A549 (cell line): ENCODE data around the gene PPP2R2C. TPM values are rescaled to one million over a fixed set of nuclear protein-coding genes. Genes with fewer than 3 reads are reported as not detected.

ENCODE experiments used
- ATAC-seq, 2 experiments: fragments of 200-7000 bp in 1 of 2; fragments of >200 bp in 1 of 2; cut with Nextera tagmentation in 1 of 2; cut with Tn5 transposase in 1 of 2; 3 replicates each; pipeline versions ENCODE4 v1.8.0 to v1.9.1; 2018 to 2020; ENCODE audit warnings: mild to moderate bottlenecking in 1 of 2, moderate library complexity in 1 of 2
- CTCF ChIA-PET: fragments of 300-600 bp; sonication (Branson Sonifier 250); formaldehyde crosslinking; extraction: SDS; loops from one replicate; lab custom pipeline; 2021; ENCODE audit warnings: antibody characterized with exemption, inconsistent platforms; lab: Yijun Ruan, JAX
- POLR2A ChIA-PET: fragments of 350-600 bp; formaldehyde crosslinking; extraction: SDS; loops from one replicate; lab custom pipeline; 2021; ENCODE audit warnings: antibody characterized with exemption, inconsistent platforms; lab: Yijun Ruan, JAX
- DNase-seq, 2 experiments: peaks; one replicate each; pipeline versions ENCODE4 v3.0.0 to v3.0.0-alpha.2; 2011 to 2016; ENCODE audit warnings: low read depth in 1 of 2, low spot score in 1 of 2
- FAIRE-seq: peaks from 2 replicates; lab custom pipeline; 2011; peaks lifted over from hg19 to GRCh38; lab: Jason Lieb, UNC
- H3K27ac ChIP-seq, 2 experiments: fragments of >200 bp; sonication (Bioruptor Twin); formaldehyde crosslinking; 3 replicates each; pipeline ENCODE4 v1.5.1; 2016 to 2017
- H3K4me1 ChIP-seq: fragments of >200 bp; sonication (Bioruptor Twin); formaldehyde crosslinking; 3 replicates; pipeline ENCODE4 v1.6.1; 2016
- H3K4me2 ChIP-seq: fragments of >200 bp; sonication (Bioruptor Twin); formaldehyde crosslinking; 3 replicates; pipeline ENCODE4 v1.6.1; 2016
- H3K4me3 ChIP-seq: fragments of >200 bp; sonication (Bioruptor Twin); formaldehyde crosslinking; 3 replicates; pipeline ENCODE4 v1.5.1; 2016
- H3K9me3 ChIP-seq: fragments of >200 bp; sonication (Bioruptor Twin); formaldehyde crosslinking; 3 replicates; pipeline ENCODE4 v1.6.1; 2016
- BHLHE40 ChIP-seq: IDR thresholded peaks from 2 replicates; pipeline ENCODE4 v1.6.1; 2012; ENCODE audit warnings: low read depth, low read length, inconsistent platforms
- CTCF ChIP-seq: fragments of >200 bp; sonication (Bioruptor Twin); formaldehyde crosslinking; IDR thresholded peaks from 3 replicates; pipeline ENCODE4 v1.5.1; 2016
- EP300 ChIP-seq, 2 experiments: fragments of >200 bp; sonication (Bioruptor Twin); formaldehyde crosslinking; IDR thresholded peaks; 2 replicates in 1 of 2; 3 replicates in 1 of 2; pipeline ENCODE4 v1.6.1; 2016 to 2017
- ESRRA ChIP-seq: fragments of 150-350 bp; IDR thresholded peaks from 2 replicates; pipeline ENCODE4 v1.6.1; 2014; ENCODE audit warnings: mild to moderate bottlenecking, low read length, borderline replicate concordance
- FOXS1 ChIP-seq: fragments of 250-450 bp; sonication (Bioruptor Pico); IDR thresholded peaks from 2 replicates; pipeline ENCODE4 v1.5.0; 2020; ENCODE audit warnings: mild to moderate bottlenecking, moderate library complexity
- HDAC2 ChIP-seq: fragments of 200-600 bp; sonication (generic); IDR thresholded peaks from 2 replicates; pipeline ENCODE4 v1.6.1; 2016
- HEYL ChIP-seq: fragments of 250-450 bp; sonication (Bioruptor Pico); IDR thresholded peaks from 2 replicates; pipeline ENCODE4 v1.8.0; 2021; ENCODE audit warnings: mild to moderate bottlenecking, moderate library complexity
- HMGXB4 ChIP-seq: fragments of 250-450 bp; sonication (Bioruptor Pico); IDR thresholded peaks from 2 replicates; pipeline ENCODE4 v1.5.0; 2021; ENCODE audit warnings: mild to moderate bottlenecking, moderate library complexity, borderline replicate concordance
- HOXB5 ChIP-seq: fragments of 250-450 bp; sonication (Bioruptor Pico); IDR thresholded peaks from 2 replicates; pipeline ENCODE4 v1.5.0; 2020; ENCODE audit warnings: mild to moderate bottlenecking, moderate library complexity
- MYC ChIP-seq: IDR thresholded peaks from 2 replicates; pipeline ENCODE4 v1.6.1; 2012; ENCODE audit warnings: mild to moderate bottlenecking, inconsistent platforms, low read length, improper control_type of control experiment, borderline replicate concordance
- NFE2L2 ChIP-seq: fragments of 150-350 bp; conservative IDR thresholded peaks from 2 replicates; pipeline ENCODE4 v1.6.1; 2014; ENCODE audit warnings: low read length
- RAD21 ChIP-seq, 2 experiments: fragments of >200 bp in 1 of 2; sonication (Bioruptor Twin) in 1 of 2; formaldehyde crosslinking in 1 of 2; IDR thresholded peaks in 1 of 2; conservative IDR thresholded peaks in 1 of 2; 2 replicates in 1 of 2; 3 replicates in 1 of 2; pipeline ENCODE4 v1.6.1; 2012 to 2018; ENCODE audit warnings: inconsistent platforms in 1 of 2
- RARB ChIP-seq: fragments of 250-450 bp; sonication (Bioruptor Pico); IDR thresholded peaks from 2 replicates; pipeline ENCODE4 v1.8.0; 2021; ENCODE audit warnings: mild to moderate bottlenecking, moderate library complexity
- SREBF2 ChIP-seq: fragments of 450-650 bp; IDR thresholded peaks from 2 replicates; pipeline ENCODE4 v1.6.1; 2014; ENCODE audit warnings: mild to moderate bottlenecking, moderate library complexity
- TP53 ChIP-seq: fragments of 250-450 bp; sonication (Bioruptor Pico); IDR thresholded peaks from 2 replicates; pipeline ENCODE4 v1.5.0; 2021; ENCODE audit warnings: mild to moderate bottlenecking, moderate library complexity
- ZNF302 ChIP-seq: fragments of 250-450 bp; sonication (Bioruptor Pico); IDR thresholded peaks from 2 replicates; pipeline ENCODE4 v1.9.0; 2021; ENCODE audit warnings: inconsistent platforms, mild to moderate bottlenecking, moderate library complexity
- WGBS: methylation state at CpG from one replicate; pipeline ENCODE4 v1.1.6; 2017; ENCODE audit errors: missing lambda C conversion rate; 5-methylcytosine and 5-hydroxymethylcytosine counted together
- polyA plus RNA-seq, 4 experiments: library from polyadenylated mRNA; depleted of rRNA in 3 of 4; stranded (reverse); fragments of >200 nt; fragmentation: RNase III in 1 of 4; extraction: RNeasy Plus Mini Kit Qiagen cat#74134 plus additional on column Dnase treatment in 1 of 4; gene quantifications; 2 replicates in 3 of 4; 3 replicates in 1 of 4; pipeline ENCODE4 v1.2.3, GENCODE V29; 2011 to 2017
- TF ChIP-seq, protein P1 (sequence below): fragments of 200-600 bp; sonication (generic); IDR thresholded peaks from 2 replicates; pipeline ENCODE4 v1.6.1; 2016; ENCODE audit warnings: antibody characterized with exemption, mild to moderate bottlenecking, moderate library complexity

PPP2R2C gene
- polyA plus RNA-seq, 2 of the 4 experiments (the other 2 are of a cell fraction): 23.9 to 29.4 TPM

GRCh38 chr4:6444582-6444981, 27.8 kb downstream of the PPP2R2C start (continued):
- no peak for TF ChIP-seq RARB (CRISPR knock-in tag)
- no peak for TF ChIP-seq HDAC2
- no peak for TF ChIP-seq ESRRA
- no peak for TF ChIP-seq TP53
- TF ChIP-seq HEYL (CRISPR knock-in tag): no peak
- TF ChIP-seq SREBF2: no peak

- ChIA-PET CTCF (no interaction called here), POLR2A (no interaction called here)
- no peaks in the 10 kb centered on the region for H3K9me3 ChIP-seq
- H3K4me2 ChIP-seq: no peak overlapping the region
- WGBS: 91% methylated on average over 8 of the region's 21 CpGs
- TF ChIP-seq EP300 (IDR thresholded peaks at IDR 0.05) (no peak), FOXS1 (no peak), HMGXB4 (CRISPR knock-in tag) (no peak), SREBF2 (no peak), CTCF (no peak), RAD21 (conservative IDR thresholded peaks at IDR 0.05 in 1 of 2, IDR thresholded peaks at IDR 0.05 in 1 of 2) (no peak), HOXB5 (CRISPR knock-in tag) (no peak), NFE2L2 (no peak), HDAC2 (no peak), ZNF302 (no peak), MYC (no peak), HEYL (CRISPR knock-in tag) (no peak), ESRRA (no peak), BHLHE40 (no peak)
- TF ChIP-seq, protein P1, sequence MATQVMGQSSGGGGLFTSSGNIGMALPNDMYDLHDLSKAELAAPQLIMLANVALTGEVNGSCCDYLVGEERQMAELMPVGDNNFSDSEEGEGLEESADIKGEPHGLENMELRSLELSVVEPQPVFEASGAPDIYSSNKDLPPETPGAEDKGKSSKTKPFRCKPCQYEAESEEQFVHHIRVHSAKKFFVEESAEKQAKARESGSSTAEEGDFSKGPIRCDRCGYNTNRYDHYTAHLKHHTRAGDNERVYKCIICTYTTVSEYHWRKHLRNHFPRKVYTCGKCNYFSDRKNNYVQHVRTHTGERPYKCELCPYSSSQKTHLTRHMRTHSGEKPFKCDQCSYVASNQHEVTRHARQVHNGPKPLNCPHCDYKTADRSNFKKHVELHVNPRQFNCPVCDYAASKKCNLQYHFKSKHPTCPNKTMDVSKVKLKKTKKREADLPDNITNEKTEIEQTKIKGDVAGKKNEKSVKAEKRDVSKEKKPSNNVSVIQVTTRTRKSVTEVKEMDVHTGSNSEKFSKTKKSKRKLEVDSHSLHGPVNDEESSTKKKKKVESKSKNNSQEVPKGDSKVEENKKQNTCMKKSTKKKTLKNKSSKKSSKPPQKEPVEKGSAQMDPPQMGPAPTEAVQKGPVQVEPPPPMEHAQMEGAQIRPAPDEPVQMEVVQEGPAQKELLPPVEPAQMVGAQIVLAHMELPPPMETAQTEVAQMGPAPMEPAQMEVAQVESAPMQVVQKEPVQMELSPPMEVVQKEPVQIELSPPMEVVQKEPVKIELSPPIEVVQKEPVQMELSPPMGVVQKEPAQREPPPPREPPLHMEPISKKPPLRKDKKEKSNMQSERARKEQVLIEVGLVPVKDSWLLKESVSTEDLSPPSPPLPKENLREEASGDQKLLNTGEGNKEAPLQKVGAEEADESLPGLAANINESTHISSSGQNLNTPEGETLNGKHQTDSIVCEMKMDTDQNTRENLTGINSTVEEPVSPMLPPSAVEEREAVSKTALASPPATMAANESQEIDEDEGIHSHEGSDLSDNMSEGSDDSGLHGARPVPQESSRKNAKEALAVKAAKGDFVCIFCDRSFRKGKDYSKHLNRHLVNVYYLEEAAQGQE: no peak
- no peak overlapping the region for H3K27ac ChIP-seq
- DNase-seq (no peak), ATAC-seq (no peak), FAIRE-seq (no peak)
- no peak overlapping the region for H3K4me3 ChIP-seq
- no peaks in the 10 kb centered on the region for H3K4me1 ChIP-seq
Observed at GRCh38 chr4:6443035-6444023, 29.1 kb downstream of the PPP2R2C start.
